ENCODE results near the gene MKLN1. TPM values are rescaled to one million over a fixed set of nuclear protein-coding genes. Genes with fewer than 3 reads are reported as not detected.

Gene MKLN1
- total and polyA plus RNA-seq, 10 of the 15 experiments (the other 5 are each of a cell fraction or from before 2014, with no cell fraction given): 13.6 to 55.8 (median 29.3) TPM

GRCh38 chr7:131289051-131289450 is 38.6 kb upstream of the MKLN1 start:
- ATAC-seq (no peak), FAIRE-seq (no peak), DNase-seq (ENCODE audit: low read depth, low spot score) (no peak)
- Histone ChIP-seq H3K4me2 (ENCODE audit: control insufficient read depth, insufficient read depth) (no peak overlapping the region), H3K36me3 (ENCODE audit: control insufficient read depth in 2 of 2, insufficient read depth in 2 of 2, low read length in 1 of 2) (no peaks in the 10 kb centered on the region), H3K9me3 (replicated peaks; ENCODE audit: control insufficient read depth, insufficient read depth, low read length) (peaks cover 2% of the 10 kb centered on the region; the same call in 2 of the 3 replicates), H3K4me1 (ENCODE audit: control insufficient read depth, insufficient read depth, low read length) (no peaks in the 10 kb centered on the region), H3K27me3 (replicated peaks in 1 of 2; ENCODE audit: control insufficient read depth in 2 of 2, insufficient read depth in 2 of 2, low read length in 1 of 2) (no peaks in the 10 kb centered on the region), H3K27ac (ENCODE audit: control insufficient read depth, insufficient read depth) (no peak overlapping the region), H2AFZ (ENCODE audit: control insufficient read depth, low read depth, low read length) (no peak overlapping the region), H3K79me2 (ENCODE audit: control insufficient read depth, insufficient read depth, low read length) (no peaks in the 10 kb centered on the region), H3K4me3 (no peak overlapping the region), H3K9ac (ENCODE audit: control insufficient read depth, insufficient read depth, low read length) (no peak overlapping the region), H4K20me1 (ENCODE audit: control insufficient read depth, insufficient read depth) (no peaks in the 10 kb centered on the region)
- intact Hi-C loops (cut with micrococcal nuclease; ENCODE audit: unreplicated experiment) (no loop called here), in situ Hi-C loops (cut with MboI) (no loop called here)
- no TSS peak for BruUV-seq (replicated peaks)
- POLR2A ChIA-PET: no interaction called here
- RAD21 ChIA-PET (ENCODE audit: unreplicated experiment): no interaction called here
- WGBS (ENCODE audit: insufficient coverage, insufficient replicate concordance, low lambda C conversion rate, missing lambda C conversion rate): 80% methylated on average over 5 of the region's 5 CpGs
- CTCF ChIA-PET: interaction anchor here (2.6 kb wide), 1 partner anchor 13 kb away, joined by 12 read pairs; no protein-coding TSS in a partner anchor
- SMC1A ChIA-PET (ENCODE audit: uncharacterized antibody, unreplicated experiment): no interaction called here
- TF ChIP-seq MXI1 (IDR thresholded peaks at IDR 0.05; ENCODE audit: low read depth, low read length) (no peak), USF2 (IDR thresholded peaks at IDR 0.05; ENCODE audit: borderline replicate concordance, low read depth, low read length) (no peak), REST (IDR thresholded peaks at IDR 0.05; ENCODE audit: low read depth, low read length) (no peak), NKRF (conservative IDR thresholded peaks at IDR 0.05) (no peak), CBFB (IDR thresholded peaks at IDR 0.05; ENCODE audit: low read depth) (no peak), ZNF384 (IDR thresholded peaks at IDR 0.05; ENCODE audit: borderline replicate concordance, low read depth, low read length) (no peak), HCFC1 (IDR thresholded peaks at IDR 0.05; ENCODE audit: low read length) (no peak), SRF (IDR thresholded peaks at IDR 0.05; ENCODE audit: low read depth in 2 of 2, low read length in 2 of 2) (no peak), RUNX3 (IDR thresholded peaks at IDR 0.05; ENCODE audit: low read length) (no peak), ZBTB33 (IDR thresholded peaks at IDR 0.05) (no peak), PML (IDR thresholded peaks at IDR 0.05; ENCODE audit: low read length) (no peak), RFX5 (IDR thresholded peaks at IDR 0.05; ENCODE audit: low read depth, low read length) (no peak), EZH2 (IDR thresholded peaks at IDR 0.05; ENCODE audit: borderline replicate concordance, control insufficient read depth, low read depth, low read length) (no peak), LARP7 (IDR thresholded peaks at IDR 0.05) (no peak)
- TF ChIP-seq, protein P1, sequence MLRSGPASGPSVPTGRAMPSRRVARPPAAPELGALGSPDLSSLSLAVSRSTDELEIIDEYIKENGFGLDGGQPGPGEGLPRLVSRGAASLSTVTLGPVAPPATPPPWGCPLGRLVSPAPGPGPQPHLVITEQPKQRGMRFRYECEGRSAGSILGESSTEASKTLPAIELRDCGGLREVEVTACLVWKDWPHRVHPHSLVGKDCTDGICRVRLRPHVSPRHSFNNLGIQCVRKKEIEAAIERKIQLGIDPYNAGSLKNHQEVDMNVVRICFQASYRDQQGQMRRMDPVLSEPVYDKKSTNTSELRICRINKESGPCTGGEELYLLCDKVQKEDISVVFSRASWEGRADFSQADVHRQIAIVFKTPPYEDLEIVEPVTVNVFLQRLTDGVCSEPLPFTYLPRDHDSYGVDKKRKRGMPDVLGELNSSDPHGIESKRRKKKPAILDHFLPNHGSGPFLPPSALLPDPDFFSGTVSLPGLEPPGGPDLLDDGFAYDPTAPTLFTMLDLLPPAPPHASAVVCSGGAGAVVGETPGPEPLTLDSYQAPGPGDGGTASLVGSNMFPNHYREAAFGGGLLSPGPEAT (IDR thresholded peaks at IDR 0.05; ENCODE audit: low read depth): no peak

All from GM12878 (cell line).